Progenitor cell of endocrine pancreas (in vitro differentiated cells): Measurements from ENCODE around the gene MED14. TPM values are rescaled to one million over a fixed set of nuclear protein-coding genes. Genes with fewer than 3 reads are reported as not detected.

Source experiments
- DNase-seq: peaks from one replicate; pipeline ENCODE4 v3.0.0; 2021; ENCODE audit warnings: low spot score; ENCODE audit not compliant: unreplicated experiment
- H3K27ac Mint-ChIP-seq: 2 replicates; pipeline ENCODE4 v1.8.0; 2021; ENCODE audit warnings: mild to moderate bottlenecking, moderate library complexity, mixed read lengths
- H3K27me3 Mint-ChIP-seq: 2 replicates; pipeline ENCODE4 v1.8.0; 2021; ENCODE audit warnings: mixed read lengths
- H3K36me3 Mint-ChIP-seq: 2 replicates; pipeline ENCODE4 v1.8.0; 2022; ENCODE audit warnings: mixed read lengths; ENCODE audit not compliant: insufficient read depth
- H3K4me1 Mint-ChIP-seq: 2 replicates; pipeline ENCODE4 v1.8.0; 2021; ENCODE audit warnings: low read depth, mixed read lengths
- H3K4me3 Mint-ChIP-seq: 2 replicates; pipeline ENCODE4 v1.8.0; 2021; ENCODE audit warnings: low read depth, mild to moderate bottlenecking, moderate library complexity, mixed read lengths
- H3K9me3 Mint-ChIP-seq: 2 replicates; pipeline ENCODE4 v1.8.0; 2021; ENCODE audit warnings: low read depth, mixed read lengths
- total RNA-seq: library from RNA; stranded (reverse); gene quantifications from 2 replicates; pipeline ENCODE4 v1.2.1, GENCODE V29; 2021
- TF ChIP-seq, protein P1 (sequence below): fragments of 200-600 bp; sonication (generic); IDR thresholded peaks from one replicate; pipeline ENCODE4 v1.5.0; 2021; ENCODE audit warnings: antibody characterized with exemption, mild to moderate bottlenecking; ENCODE audit not compliant: unreplicated experiment

MED14 gene
- total RNA-seq, 1 donor from 2014 or later: 58.2 TPM

DNA sequence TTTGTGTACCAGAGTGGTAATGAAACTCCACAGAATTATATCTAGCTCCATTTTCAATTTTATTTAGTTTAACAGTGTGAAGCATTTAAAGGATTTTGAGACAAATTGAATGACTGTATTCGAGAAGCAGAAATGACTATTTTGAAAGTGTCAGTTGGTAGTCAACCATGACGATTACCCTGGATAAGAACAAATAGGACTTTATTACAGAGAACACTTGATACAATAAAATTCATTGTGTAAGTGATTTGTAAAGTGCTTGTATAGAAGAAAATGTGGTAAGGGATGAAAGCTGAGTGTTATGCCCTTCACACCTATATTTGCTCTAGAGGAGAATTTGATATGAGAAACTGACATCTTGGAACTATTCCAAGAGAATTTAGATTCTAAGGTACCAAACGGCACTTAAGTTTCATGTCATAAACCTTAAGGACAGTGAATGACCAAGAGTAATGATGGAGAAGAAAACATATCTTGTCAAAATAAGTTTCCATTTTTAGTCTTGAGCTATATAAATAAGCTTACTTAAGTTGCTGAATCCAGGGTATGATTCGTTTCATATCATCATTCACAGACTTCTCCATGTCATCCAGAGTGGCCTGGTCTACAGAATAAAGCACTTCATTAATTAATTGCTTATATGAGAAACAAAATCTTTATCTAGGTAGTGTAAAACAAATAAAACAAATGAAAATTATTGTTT lies 34.6 kb downstream of the MED14 start:
- no peak overlapping the region for H3K27ac Mint-ChIP-seq
- no peaks in the 10 kb centered on the region for H3K4me1 Mint-ChIP-seq
- H3K36me3 Mint-ChIP-seq: peaks cover 11% of the 10 kb centered on the region
- DNase-seq: no peak
- TF ChIP-seq, protein P1, sequence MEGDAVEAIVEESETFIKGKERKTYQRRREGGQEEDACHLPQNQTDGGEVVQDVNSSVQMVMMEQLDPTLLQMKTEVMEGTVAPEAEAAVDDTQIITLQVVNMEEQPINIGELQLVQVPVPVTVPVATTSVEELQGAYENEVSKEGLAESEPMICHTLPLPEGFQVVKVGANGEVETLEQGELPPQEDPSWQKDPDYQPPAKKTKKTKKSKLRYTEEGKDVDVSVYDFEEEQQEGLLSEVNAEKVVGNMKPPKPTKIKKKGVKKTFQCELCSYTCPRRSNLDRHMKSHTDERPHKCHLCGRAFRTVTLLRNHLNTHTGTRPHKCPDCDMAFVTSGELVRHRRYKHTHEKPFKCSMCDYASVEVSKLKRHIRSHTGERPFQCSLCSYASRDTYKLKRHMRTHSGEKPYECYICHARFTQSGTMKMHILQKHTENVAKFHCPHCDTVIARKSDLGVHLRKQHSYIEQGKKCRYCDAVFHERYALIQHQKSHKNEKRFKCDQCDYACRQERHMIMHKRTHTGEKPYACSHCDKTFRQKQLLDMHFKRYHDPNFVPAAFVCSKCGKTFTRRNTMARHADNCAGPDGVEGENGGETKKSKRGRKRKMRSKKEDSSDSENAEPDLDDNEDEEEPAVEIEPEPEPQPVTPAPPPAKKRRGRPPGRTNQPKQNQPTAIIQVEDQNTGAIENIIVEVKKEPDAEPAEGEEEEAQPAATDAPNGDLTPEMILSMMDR: no peak
- no peaks in the 10 kb centered on the region for H3K27me3 Mint-ChIP-seq
- peaks cover 4% of the 10 kb centered on the region for H3K9me3 Mint-ChIP-seq
- no peak overlapping the region for H3K4me3 Mint-ChIP-seq

DNA sequence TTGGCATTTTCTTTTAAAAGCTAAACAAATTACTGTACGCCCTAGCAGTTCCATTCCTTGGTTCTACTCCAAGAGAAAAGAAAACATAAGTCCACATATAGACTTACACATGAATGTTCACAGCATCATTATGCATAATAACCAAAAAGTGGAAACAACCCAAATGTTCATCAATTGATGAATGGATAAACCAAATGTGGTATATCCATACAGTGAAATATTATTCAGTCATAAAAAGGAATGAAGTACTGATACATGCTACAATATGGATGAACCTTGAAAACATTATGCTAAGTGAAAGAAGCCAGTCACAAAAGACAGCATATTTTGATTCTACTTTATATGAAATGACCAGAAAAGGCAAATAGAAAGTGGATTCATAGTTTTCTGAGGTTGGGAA lies 36.5 kb downstream of the MED14 start:
- no peak overlapping the region for H3K27ac Mint-ChIP-seq

DNA sequence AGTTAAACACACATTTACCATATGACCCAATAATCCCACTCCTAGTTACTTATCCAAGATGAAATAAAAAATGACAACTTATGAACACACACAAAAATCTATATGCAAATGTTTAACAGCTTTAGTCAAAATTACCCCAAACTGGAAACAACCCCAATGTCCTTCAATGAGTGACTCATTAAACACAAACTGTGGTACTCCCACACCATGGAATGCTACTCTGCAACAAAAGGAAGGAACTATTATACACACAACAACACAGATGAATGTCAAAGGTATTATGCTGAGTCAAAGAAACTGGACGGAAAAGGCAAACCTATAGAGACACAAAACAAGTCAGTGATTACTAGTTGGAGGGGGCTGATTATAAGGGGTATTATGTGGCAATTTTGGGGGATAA lies 40.5 kb downstream of the MED14 start:
- no peak for DNase-seq
- TF ChIP-seq, protein P1: no peak
- Mint-ChIP-seq H3K36me3 (peaks cover 19% of the 10 kb centered on the region), H3K4me3 (no peak overlapping the region), H3K27me3 (no peaks in the 10 kb centered on the region), H3K27ac (no peak overlapping the region), H3K4me1 (no peaks in the 10 kb centered on the region), H3K9me3 (peaks cover 7% of the 10 kb centered on the region)

More for the DNA sequence above, 36.5 kb downstream of the MED14 start:
- Mint-ChIP-seq H3K27me3 (no peaks in the 10 kb centered on the region), H3K4me1 (no peaks in the 10 kb centered on the region), H3K4me3 (no peak overlapping the region), H3K9me3 (peaks cover 3% of the 10 kb centered on the region), H3K36me3 (peaks cover 12% of the 10 kb centered on the region)
- DNase-seq: no peak
- TF ChIP-seq, protein P1: no peak

DNA sequence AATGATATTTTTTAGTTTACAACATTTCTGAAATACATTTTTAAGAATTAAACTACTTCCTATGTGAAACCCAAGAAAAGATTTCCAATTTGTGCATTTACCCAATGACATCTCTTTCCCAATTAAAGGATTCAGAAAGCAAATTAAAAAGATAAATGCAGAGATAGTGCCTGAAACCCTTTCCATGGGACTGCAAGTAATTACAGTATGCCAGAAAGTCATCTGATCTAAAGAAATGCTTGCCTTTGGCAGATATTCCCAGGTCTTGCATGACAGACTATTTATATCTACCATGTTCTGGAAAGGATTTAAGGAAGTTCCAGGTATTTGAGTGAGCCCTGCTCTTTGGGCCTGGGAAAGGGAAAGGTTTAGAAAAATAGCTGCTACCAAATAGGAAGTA lies 46.4 kb downstream of the MED14 start:
- no peaks in the 10 kb centered on the region for H3K27me3 Mint-ChIP-seq
- H3K9me3 Mint-ChIP-seq: peaks cover 19% of the 10 kb centered on the region
- H3K4me3 Mint-ChIP-seq: no peak overlapping the region
- H3K36me3 Mint-ChIP-seq: peaks cover 14% of the 10 kb centered on the region
- no peak for DNase-seq
- TF ChIP-seq, protein P1: no peak
- H3K27ac Mint-ChIP-seq: no peak overlapping the region
- peaks cover 14% of the 10 kb centered on the region for H3K4me1 Mint-ChIP-seq

DNA sequence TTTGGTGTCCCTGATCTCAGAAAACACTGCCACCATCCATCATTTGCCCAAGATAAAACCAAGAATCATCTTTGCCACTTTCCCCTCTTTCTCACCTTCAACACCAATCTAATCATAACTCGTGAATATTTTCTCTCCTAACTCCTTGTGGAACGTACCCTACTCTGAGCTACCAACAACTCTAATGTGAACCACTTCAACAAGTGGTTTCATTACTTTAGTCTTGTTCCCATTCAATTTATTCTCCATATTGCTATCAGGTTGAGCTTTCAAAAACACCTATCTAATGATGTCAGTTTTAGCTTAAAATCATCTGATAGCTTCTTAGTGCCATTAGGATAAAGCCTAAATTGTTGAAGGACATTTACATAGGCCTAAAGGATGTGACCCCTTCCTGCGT lies 48.2 kb downstream of the MED14 start:
- Mint-ChIP-seq H3K27ac (no peak overlapping the region), H3K9me3 (peaks cover 15% of the 10 kb centered on the region), H3K4me1 (peaks cover 14% of the 10 kb centered on the region), H3K27me3 (no peaks in the 10 kb centered on the region), H3K4me3 (no peak overlapping the region), H3K36me3 (peaks cover 10% of the 10 kb centered on the region)
- DNase-seq: no peak
- TF ChIP-seq, protein P1: no peak
